Brain microvascular endothelial cell (primary cell): ENCODE results near the gene TMEM178B.
"Not testable (repeated sequence)": the region's sequence is repeated elsewhere in the genome, so short reads cannot be mapped to it uniquely, and the experiment has no call there.

Experiments
- DNase-seq: peaks from one replicate; pipeline ENCODE4 v3.0.0-alpha.2; 2020
- H3K27ac ChIP-seq: fragments of 250-450 bp; sonication (Bioruptor Pico); 2 replicates; pipeline ENCODE4 v1.5.1; 2020; ENCODE audit warnings: mild to moderate bottlenecking, moderate library complexity
- H3K27me3 ChIP-seq: fragments of 250-450 bp; sonication (Bioruptor Pico); replicated peaks from 2 replicates; pipeline ENCODE4 v1.5.1; 2020; ENCODE audit warnings: mild to moderate bottlenecking
- H3K36me3 ChIP-seq: fragments of 250-450 bp; sonication (Bioruptor Pico); replicated peaks from 2 replicates; pipeline ENCODE4 v1.5.1; 2020; ENCODE audit warnings: mild to moderate bottlenecking
- H3K4me3 ChIP-seq: 2 replicates; pipeline ENCODE4 v1.5.1; 2011; ENCODE audit warnings: low read depth, mild to moderate bottlenecking, control low read depth, low read length, moderate library complexity
- in situ Hi-C: cut with HindIII; loops from 2 replicates; pipeline ENCODE4 v1.10.0; 2017; ENCODE audit warnings: low sequenced_read_pairs, low pct_ligation_motif_present
- TF ChIP-seq, protein P1 (sequence below): IDR thresholded peaks from 2 replicates; pipeline ENCODE4 v1.5.1; 2011; ENCODE audit warnings: low read depth, mild to moderate bottlenecking, moderate library complexity, low read length, control low read depth, inconsistent platforms; ENCODE audit errors: missing control alignments

TMEM178B gene

GRCh38 chr7:141160246-141160860 lies 86.5 kb downstream of the TMEM178B start:
- in situ Hi-C loops, result no loop called here
- Histone ChIP-seq H3K27me3 (no peaks in the 10 kb centered on the region), H3K4me3 (no peak overlapping the region), H3K27ac (no peak overlapping the region), H3K36me3 (no peaks in the 10 kb centered on the region)
- DNase-seq, result no peak
- TF ChIP-seq, protein P1, sequence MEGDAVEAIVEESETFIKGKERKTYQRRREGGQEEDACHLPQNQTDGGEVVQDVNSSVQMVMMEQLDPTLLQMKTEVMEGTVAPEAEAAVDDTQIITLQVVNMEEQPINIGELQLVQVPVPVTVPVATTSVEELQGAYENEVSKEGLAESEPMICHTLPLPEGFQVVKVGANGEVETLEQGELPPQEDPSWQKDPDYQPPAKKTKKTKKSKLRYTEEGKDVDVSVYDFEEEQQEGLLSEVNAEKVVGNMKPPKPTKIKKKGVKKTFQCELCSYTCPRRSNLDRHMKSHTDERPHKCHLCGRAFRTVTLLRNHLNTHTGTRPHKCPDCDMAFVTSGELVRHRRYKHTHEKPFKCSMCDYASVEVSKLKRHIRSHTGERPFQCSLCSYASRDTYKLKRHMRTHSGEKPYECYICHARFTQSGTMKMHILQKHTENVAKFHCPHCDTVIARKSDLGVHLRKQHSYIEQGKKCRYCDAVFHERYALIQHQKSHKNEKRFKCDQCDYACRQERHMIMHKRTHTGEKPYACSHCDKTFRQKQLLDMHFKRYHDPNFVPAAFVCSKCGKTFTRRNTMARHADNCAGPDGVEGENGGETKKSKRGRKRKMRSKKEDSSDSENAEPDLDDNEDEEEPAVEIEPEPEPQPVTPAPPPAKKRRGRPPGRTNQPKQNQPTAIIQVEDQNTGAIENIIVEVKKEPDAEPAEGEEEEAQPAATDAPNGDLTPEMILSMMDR, result no peak

DNA sequence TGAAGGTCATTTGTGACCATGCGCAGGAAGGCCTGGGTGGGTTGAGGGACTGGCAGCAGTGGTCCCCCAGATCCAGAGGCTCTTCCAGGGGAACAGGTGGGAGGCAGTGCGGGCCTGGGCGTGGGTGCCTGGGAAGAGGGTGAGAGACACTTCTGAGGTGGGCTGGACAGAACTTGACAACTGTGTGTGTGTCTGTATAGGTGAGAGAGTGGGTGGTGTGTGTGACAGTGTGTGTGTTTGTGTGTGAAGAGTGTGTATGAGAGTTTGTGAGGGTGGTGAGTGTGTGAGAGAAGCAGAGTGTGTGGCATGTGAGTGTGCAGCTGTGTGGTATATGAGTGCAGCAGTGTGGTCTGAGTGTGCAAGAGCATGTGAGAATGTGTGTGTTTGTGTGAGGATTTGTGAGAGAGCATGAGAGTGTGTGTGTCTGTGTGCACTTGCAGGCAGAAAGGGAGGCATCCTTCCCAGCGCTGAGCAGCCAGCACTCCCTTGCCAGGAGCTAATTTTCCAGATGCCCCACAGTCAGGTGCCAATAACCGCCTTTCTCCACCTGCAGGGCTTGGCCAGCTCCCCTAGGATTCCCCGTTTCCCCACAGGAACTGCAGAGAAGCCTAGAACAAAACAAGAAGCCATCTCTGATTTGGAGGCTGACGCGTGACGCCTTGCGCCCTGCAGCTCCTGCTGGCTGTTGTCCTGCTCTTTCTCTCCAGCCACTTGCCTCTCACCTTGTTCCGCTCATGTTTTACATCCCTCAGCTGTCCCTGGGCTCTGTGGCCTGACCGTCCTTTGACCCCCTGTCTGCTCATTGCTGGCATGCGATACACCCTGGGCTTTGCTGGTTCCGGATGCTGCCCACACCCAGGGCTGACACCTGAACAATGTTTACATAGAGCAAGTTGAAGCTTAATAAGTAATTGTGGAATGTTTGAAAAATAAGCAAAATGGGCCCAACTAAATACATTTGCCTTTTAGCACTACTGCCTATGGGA lies 88.0 kb downstream of the TMEM178B start:
- TF ChIP-seq, protein P1, result no peak
- DNase-seq, result peak; percentile 4
- no peak overlapping the region for H3K27ac ChIP-seq
- in situ Hi-C loops, result no loop called here
- H3K27me3 ChIP-seq, result no peaks in the 10 kb centered on the region
- no peaks in the 10 kb centered on the region for H3K36me3 ChIP-seq
- H3K4me3 ChIP-seq, result no peak overlapping the region

- Histone ChIP-seq H3K36me3 (no peaks in the 10 kb centered on the region), H3K4me3 (no peak overlapping the region), H3K27ac (no peak overlapping the region), H3K27me3 (no peaks in the 10 kb centered on the region)
- TF ChIP-seq, protein P1, result no peak
- DNase-seq, result no peak
- in situ Hi-C loops, result no loop called here
Measured at GRCh38 chr7:141165521-141165920, 91.7 kb downstream of the TMEM178B start.

DNA sequence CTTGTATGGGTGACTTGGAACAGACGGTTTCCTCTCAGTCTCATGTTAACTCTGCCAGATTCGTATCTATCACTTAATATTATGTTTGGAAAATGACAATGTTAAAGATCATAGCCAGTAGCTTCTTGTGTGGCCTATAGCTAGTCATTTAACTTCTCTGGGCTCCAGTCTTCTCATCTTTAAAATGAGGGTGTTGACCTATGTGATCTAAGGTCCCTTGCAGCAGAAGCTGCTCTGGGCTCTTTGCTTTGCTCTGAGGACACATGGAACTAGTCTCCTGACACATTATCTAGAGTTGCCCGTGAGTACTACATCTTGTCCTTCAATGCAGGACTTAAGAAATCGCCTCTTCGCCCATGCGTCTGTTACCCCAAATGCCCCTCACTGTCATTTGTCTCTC lies 93.1 kb downstream of the TMEM178B start:
- TF ChIP-seq, protein P1, result no peak
- H3K27me3 ChIP-seq, result no peaks in the 10 kb centered on the region
- in situ Hi-C loops, result no loop called here
- H3K27ac ChIP-seq, result no peak overlapping the region
- no peak overlapping the region for H3K4me3 ChIP-seq
- no peaks in the 10 kb centered on the region for H3K36me3 ChIP-seq
- no peak for DNase-seq

DNA sequence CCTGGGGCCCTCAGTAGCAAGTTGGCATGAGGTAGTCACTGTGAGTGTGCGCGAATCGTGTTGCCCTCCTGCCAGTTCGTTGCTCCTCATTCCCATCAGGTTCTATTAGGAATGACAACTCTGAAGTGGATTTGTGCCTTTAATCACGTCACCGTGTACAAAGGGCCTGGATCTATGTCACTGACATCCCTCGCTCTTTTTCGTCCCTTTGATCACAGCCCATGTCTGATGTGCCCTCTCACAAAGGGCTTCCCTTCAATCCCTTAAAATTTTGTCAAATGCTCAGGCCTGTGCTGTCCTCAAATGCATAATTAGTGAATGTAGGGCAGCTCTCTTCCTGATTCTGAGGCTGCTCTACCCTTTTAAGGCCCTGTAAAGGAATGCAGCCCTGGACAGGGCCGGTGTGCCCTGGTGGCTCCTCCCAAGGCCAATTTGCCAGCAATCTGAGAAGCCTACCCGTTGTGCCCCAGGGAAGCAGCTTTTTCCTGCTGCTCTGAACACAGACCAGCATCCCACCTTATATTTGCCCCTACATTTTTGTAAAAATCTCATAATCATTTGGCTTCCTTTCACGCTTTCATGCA lies 93.6 kb downstream of the TMEM178B start:
- in situ Hi-C loops, result no loop called here
- Histone ChIP-seq H3K27me3 (no peaks in the 10 kb centered on the region), H3K4me3 (no peak overlapping the region), H3K27ac (no peak overlapping the region), H3K36me3 (no peaks in the 10 kb centered on the region)
- TF ChIP-seq, protein P1, result no peak
- no peak for DNase-seq

- H3K36me3 ChIP-seq, H3K27me3 ChIP-seq, H3K27ac ChIP-seq, DNase-seq, H3K4me3 ChIP-seq, in situ Hi-C loops: not testable (repeated sequence)
Measured at GRCh38 chr7:141169157-141169556, 95.3 kb downstream of the TMEM178B start.

DNA sequence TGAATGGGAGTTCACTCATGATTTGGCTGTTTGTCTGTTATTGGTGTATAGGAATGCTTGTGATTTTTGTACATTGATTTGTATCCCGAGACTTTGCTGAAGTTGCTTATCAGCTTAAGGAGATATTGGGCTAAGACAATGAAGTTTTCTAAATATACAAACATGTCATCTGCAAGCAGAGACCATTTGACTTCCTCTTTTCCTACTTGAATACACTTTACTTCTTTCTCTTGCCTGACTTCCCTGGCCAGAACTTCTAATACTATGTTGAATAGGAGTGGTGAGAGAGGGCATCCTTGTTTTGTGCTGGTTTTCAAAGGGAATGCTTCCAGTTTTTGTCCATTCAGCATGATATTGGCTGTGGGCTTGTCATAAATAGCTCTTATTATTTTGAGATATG lies 101.9 kb downstream of the TMEM178B start:
- H3K36me3 ChIP-seq, H3K27ac ChIP-seq, in situ Hi-C loops, H3K4me3 ChIP-seq, DNase-seq, H3K27me3 ChIP-seq: not testable (repeated sequence)

DNA sequence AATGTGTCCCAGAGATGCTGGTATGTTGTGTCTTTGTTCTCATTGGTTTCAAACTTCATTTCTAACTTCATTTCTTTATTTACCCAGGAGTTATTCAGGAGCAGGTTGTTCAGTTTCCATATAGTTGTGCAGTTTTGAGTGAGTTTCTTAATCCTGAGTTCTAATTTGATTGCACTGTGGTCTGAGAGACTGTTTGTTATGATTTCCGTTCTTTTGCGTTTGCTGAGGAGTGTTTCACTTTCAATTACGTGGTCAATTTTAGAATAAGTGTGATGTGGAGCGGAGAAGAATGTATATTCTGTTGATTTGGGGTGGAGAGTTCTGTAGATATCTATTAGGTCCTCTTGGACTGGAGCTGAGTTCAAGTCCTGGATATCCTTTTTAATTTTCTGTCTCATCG lies 103.3 kb downstream of the TMEM178B start:
- in situ Hi-C loops, DNase-seq, H3K27me3 ChIP-seq, H3K27ac ChIP-seq, H3K4me3 ChIP-seq, H3K36me3 ChIP-seq: not testable (repeated sequence)
